Activated naive CD4-positive, alpha-beta T cell treated with anti-CD3 and anti-CD28 coated beads, Interleukin-2, amount 50 U/mL, for 24 hours (primary cell): ENCODE data around the gene INSL6.

Source experiments
- H3K27ac Mint-ChIP-seq: one replicate; pipeline ENCODE4 v1.8.0; 2021; ENCODE audit warnings: mild to moderate bottlenecking, mixed read lengths
- H3K27me3 Mint-ChIP-seq: one replicate; pipeline ENCODE4 v1.8.0; 2021; ENCODE audit warnings: mixed read lengths
- H3K36me3 Mint-ChIP-seq: one replicate; pipeline ENCODE4 v1.8.0; 2021; ENCODE audit warnings: mixed read lengths
- H3K4me1 Mint-ChIP-seq: one replicate; pipeline ENCODE4 v1.8.0; 2021; ENCODE audit warnings: mixed read lengths
- H3K4me3 Mint-ChIP-seq: one replicate; pipeline ENCODE4 v1.8.0; 2021; ENCODE audit warnings: mild to moderate bottlenecking, mixed read lengths
- H3K9me3 Mint-ChIP-seq: one replicate; pipeline ENCODE4 v1.8.0; 2021; ENCODE audit warnings: mixed read lengths

Gene INSL6

DNA sequence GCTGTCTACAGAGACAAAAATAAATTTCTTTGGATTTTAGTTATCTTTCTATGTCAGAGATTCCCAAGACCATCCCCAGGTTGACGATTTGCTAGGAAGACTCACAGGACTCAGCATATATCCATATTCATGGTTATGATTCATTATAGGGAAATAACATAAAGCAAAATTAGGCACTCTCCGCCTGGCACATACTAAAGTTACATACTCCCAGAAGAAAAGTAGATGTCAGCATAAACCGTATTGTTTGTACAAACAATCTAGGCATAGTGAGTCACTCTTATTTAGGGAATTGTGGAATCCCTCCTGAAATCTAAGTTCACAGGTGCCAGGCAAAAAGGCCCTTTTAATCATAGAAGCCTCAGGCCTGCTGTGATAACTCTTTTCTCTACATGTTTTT, 62.9 kb downstream of the INSL6 start:
- no peak overlapping the region for H3K27ac Mint-ChIP-seq
- H3K9me3 Mint-ChIP-seq = no peaks in the 10 kb centered on the region
- no peaks in the 10 kb centered on the region for H3K4me1 Mint-ChIP-seq
- H3K27me3 Mint-ChIP-seq = no peaks in the 10 kb centered on the region
- H3K36me3 Mint-ChIP-seq = peaks cover 31% of the 10 kb centered on the region
- no peak overlapping the region for H3K4me3 Mint-ChIP-seq

DNA sequence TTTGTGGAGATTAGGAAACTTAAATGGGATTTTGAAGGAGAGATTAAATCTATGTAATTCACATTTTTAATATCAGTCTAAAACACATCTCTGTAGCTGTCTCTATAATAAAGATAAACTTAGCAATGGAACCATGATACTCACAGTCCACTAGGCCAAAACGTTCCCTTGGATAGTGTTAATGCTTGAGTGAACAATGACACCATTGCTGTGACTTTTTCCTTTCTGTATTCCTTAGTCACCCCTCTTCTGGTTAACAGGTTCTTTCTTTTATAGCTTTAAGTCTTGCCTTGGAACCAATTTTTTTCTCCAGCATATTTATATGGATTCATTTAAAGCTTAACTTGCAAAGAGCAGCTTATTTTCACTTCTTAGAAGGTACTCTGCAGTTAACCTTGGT, 63.3 kb downstream of the INSL6 start:
- Mint-ChIP-seq H3K27me3 (no peaks in the 10 kb centered on the region), H3K36me3 (peaks cover 30% of the 10 kb centered on the region), H3K4me1 (peaks cover 1% of the 10 kb centered on the region), H3K27ac (no peak overlapping the region), H3K9me3 (no peaks in the 10 kb centered on the region), H3K4me3 (no peak overlapping the region)

DNA sequence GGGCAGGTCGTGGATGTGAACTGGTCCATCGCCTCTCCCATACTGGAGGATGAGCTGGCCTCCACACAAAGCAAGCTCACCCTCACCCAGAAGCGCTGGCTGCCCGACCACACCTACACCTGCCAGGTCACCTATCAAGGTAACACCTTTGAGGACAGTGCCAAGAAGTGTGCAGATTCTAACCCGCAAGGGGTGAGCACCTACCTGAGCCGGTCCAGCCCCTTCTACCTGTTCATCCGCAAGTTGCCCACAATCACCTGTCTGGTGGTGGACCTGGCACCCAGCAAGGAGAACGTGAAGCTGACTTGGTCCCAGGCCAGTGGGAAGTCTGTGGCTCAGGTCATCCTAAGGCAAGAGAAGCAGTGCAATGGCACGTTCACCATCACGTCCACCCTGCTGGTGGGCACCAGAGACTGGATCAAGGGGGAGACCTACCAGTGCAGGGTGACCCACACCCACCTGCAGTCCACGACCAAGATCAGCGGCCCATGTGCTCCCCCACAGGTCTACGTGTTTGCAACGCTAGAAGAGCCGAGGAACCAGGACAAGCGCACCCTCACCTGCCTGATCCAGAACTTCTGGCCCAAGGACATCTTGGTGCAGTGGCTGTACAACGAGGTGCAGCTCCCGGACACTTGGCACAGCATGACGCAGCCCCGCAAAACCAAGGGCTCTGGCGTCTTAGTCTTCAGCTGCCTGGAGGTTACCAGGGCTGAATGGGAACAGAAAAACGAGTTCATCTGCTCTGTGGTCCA, 71.3 kb downstream of the INSL6 start:
- no peak overlapping the region for H3K4me3 Mint-ChIP-seq
- no peaks in the 10 kb centered on the region for H3K27me3 Mint-ChIP-seq
- peaks cover 5% of the 10 kb centered on the region for H3K4me1 Mint-ChIP-seq
- peaks cover 25% of the 10 kb centered on the region for H3K36me3 Mint-ChIP-seq
- no peak overlapping the region for H3K27ac Mint-ChIP-seq
- H3K9me3 Mint-ChIP-seq = no peaks in the 10 kb centered on the region
